ENCODE measurements around the gene CHFR.

The CHFR gene

DNA sequence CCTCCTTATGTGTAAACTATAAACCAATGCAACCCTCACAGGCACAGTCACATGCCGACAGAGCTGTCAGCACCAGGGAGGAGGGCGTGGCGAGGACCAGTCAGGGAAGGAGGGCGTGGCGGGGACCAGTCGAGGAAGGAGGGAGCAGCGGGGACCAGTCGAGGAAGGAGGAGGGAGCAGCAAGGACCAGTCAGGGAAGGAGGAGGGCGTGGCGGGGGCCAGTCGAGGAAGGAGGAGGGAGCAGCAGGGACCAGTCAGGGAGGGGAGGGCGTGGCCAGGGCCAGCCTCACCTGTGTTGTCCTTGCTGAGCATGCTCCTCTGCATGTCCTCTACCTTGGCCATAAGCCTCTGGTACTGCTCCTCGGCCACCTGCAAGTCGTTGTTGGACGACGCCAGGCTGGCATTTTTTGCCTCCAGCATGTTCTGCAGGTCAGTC, 83.0 kb downstream of the CHFR start:
- no peak overlapping the region for H3K4me3 ChIP-seq (ENCODE audit: low read depth, low read length)
- TF ChIP-seq CTCF (IDR thresholded peaks at IDR 0.05; ENCODE audit: low read depth, low read length) = no peak
- no peak for TF ChIP-seq POLR2A (IDR thresholded peaks at IDR 0.05; ENCODE audit: extremely low read depth, insufficient read length)
- TF ChIP-seq MYC (IDR thresholded peaks at IDR 0.05; ENCODE audit: low read depth, low read length) = no peak
- no peak for TF ChIP-seq MAX (IDR thresholded peaks at IDR 0.05; ENCODE audit: low read depth, low read length)
- no peak for DNase-seq (ENCODE audit: low read depth)

DNA sequence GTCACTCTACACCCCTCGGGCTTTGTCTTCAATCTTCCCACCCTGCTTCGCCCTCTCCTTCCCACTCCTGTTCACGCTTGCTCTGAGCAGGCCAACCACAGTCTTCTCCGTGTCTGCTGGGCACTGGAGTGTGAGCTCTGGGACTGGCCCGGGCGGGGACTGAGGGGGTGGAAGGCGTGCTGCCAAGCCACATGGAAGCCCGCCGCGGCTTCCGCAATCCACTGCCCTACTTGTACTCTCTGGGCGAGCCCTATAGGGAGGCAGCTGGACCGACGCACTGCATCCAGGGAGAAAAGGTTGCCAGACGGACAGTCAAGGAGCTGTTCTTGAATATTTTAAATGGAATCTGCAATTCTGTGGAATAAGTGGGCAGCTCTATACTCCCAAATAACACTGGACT, 83.5 kb downstream of the CHFR start:
- no peak for DNase-seq (ENCODE audit: low read depth)
- H3K4me3 ChIP-seq (ENCODE audit: low read depth, low read length) = no peak overlapping the region
- TF ChIP-seq MAX (IDR thresholded peaks at IDR 0.05; ENCODE audit: low read depth, low read length) (no peak), POLR2A (IDR thresholded peaks at IDR 0.05; ENCODE audit: extremely low read depth, insufficient read length) (no peak)

DNA sequence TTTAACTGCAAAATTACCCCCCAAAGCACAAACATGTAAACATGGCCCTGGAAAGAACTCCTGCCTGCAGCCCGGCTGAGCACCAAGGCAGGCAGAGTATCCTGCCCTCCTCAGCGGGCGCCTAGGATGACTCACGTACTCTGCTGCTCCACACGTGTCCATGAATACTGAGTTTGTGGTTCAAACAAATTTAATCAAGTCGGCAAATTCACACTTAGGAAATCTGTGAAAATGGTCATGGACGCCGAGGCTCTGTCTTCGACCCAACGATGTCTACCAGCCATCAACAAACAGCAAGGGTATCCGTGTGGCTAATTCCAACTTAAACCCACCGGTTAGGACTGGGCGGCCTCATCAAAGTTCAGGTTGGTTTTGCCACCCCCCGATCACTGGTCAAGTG, 84.3 kb downstream of the CHFR start:
- H3K4me3 ChIP-seq (ENCODE audit: low read depth, low read length) = no peak overlapping the region
- TF ChIP-seq MAX (IDR thresholded peaks at IDR 0.05; ENCODE audit: low read depth, low read length) = no peak
- TF ChIP-seq POLR2A (IDR thresholded peaks at IDR 0.05; ENCODE audit: extremely low read depth, insufficient read length) = no peak
- no peak for TF ChIP-seq CTCF (IDR thresholded peaks at IDR 0.05; ENCODE audit: low read depth, low read length)
- no peak for TF ChIP-seq MYC (IDR thresholded peaks at IDR 0.05; ENCODE audit: low read depth, low read length)
- no peak for DNase-seq (ENCODE audit: low read depth)

GRCh38 chr12:132801741-132802140, 85.7 kb downstream of the CHFR start:
- DNase-seq (ENCODE audit: low read depth) = no peak
- no peak overlapping the region for H3K4me3 ChIP-seq (ENCODE audit: low read depth, low read length)
- no peak for TF ChIP-seq CTCF (IDR thresholded peaks at IDR 0.05; ENCODE audit: low read depth, low read length)
- no peak for TF ChIP-seq MAX (IDR thresholded peaks at IDR 0.05; ENCODE audit: low read depth, low read length)
- TF ChIP-seq POLR2A (IDR thresholded peaks at IDR 0.05; ENCODE audit: extremely low read depth, insufficient read length) = no peak
- no peak for TF ChIP-seq MYC (IDR thresholded peaks at IDR 0.05; ENCODE audit: low read depth, low read length)

GRCh38 chr12:132798836-132799235, 88.6 kb downstream of the CHFR start:
- TF ChIP-seq MYC (IDR thresholded peaks at IDR 0.05; ENCODE audit: low read depth, low read length) (no peak), CTCF (IDR thresholded peaks at IDR 0.05; ENCODE audit: low read depth, low read length) (no peak), MAX (IDR thresholded peaks at IDR 0.05; ENCODE audit: low read depth, low read length) (no peak), POLR2A (IDR thresholded peaks at IDR 0.05; ENCODE audit: extremely low read depth, insufficient read length) (no peak)
- no peak overlapping the region for H3K4me3 ChIP-seq (ENCODE audit: low read depth, low read length)
- no peak for DNase-seq (ENCODE audit: low read depth)

GRCh38 chr12:132797820-132798570, 89.4 kb downstream of the CHFR start:
- no peak overlapping the region for H3K4me3 ChIP-seq (ENCODE audit: low read depth, low read length)
- TF ChIP-seq CTCF (IDR thresholded peaks at IDR 0.05; ENCODE audit: low read depth, low read length) (no peak), MAX (IDR thresholded peaks at IDR 0.05; ENCODE audit: low read depth, low read length) (no peak), MYC (IDR thresholded peaks at IDR 0.05; ENCODE audit: low read depth, low read length) (no peak), POLR2A (IDR thresholded peaks at IDR 0.05; ENCODE audit: extremely low read depth, insufficient read length) (no peak)
- DNase-seq (ENCODE audit: low read depth) = no peak
